Thyroid gland (tissue), 4 donors: Measurements from ENCODE around the gene COL5A3.

ENCODE experiments used
- POLR2A ChIP-seq, 2 donors: fragments of 450-650 bp; IDR thresholded peaks; one replicate each; pipeline ENCODE4 v1.6.1; 2017; ENCODE audit warnings: antibody characterized with exemption in 2 of 2, mild to moderate bottlenecking in 2 of 2, moderate library complexity in 1 of 2
- TF ChIP-seq, protein P1 (sequence below), 6 experiments: fragments of 200-600 bp in 3 of 6; fragments of 450-650 bp in 3 of 6; sonication (generic) in 3 of 6; IDR thresholded peaks; one replicate each; pipeline ENCODE4 v1.5.1; 2016 to 2019; ENCODE audit warnings: antibody characterized with exemption in 6 of 6, mild to moderate bottlenecking in 2 of 6, inconsistent platforms in 1 of 6, moderate library complexity in 1 of 6

DNA sequence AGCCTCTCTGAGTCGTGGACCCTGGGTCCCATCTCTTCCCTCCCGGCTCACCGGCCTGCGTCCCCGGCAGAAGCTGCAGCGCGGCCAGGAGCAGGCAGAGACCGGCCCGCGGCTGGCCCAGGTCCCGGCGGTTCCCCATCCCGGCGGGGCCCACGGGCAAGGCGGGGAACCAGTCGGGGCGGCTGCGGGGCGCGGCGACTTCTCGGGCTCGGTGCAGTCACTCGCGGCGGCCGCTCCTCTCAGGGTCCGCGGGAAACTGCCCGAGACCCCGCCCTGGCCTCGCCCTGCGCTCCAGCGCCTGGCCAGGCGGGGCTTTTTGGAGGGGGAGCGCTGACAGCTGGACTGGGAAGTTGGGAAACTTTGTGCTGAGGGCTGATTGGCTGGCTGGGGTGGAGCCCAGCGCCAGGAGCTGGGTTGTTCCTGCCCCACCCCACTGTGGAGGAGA, at the start of gene COL5A3:
- TF ChIP-seq, protein P1, sequence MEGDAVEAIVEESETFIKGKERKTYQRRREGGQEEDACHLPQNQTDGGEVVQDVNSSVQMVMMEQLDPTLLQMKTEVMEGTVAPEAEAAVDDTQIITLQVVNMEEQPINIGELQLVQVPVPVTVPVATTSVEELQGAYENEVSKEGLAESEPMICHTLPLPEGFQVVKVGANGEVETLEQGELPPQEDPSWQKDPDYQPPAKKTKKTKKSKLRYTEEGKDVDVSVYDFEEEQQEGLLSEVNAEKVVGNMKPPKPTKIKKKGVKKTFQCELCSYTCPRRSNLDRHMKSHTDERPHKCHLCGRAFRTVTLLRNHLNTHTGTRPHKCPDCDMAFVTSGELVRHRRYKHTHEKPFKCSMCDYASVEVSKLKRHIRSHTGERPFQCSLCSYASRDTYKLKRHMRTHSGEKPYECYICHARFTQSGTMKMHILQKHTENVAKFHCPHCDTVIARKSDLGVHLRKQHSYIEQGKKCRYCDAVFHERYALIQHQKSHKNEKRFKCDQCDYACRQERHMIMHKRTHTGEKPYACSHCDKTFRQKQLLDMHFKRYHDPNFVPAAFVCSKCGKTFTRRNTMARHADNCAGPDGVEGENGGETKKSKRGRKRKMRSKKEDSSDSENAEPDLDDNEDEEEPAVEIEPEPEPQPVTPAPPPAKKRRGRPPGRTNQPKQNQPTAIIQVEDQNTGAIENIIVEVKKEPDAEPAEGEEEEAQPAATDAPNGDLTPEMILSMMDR (IDR thresholded peaks at IDR 0.05), result no peak
- no peak for TF ChIP-seq POLR2A (IDR thresholded peaks at IDR 0.05)
